ENCODE data around the gene TRIP4. TPM values are rescaled to one million over a fixed set of nuclear protein-coding genes. Genes with fewer than 3 reads are reported as not detected.
"Not testable (repeated sequence)": the region's sequence is repeated elsewhere in the genome, so short reads cannot be mapped to it uniquely, and the experiment has no call there.

Gene TRIP4
- total RNA-seq, 1 donor from 2014 or later = 13.5 TPM

DNA sequence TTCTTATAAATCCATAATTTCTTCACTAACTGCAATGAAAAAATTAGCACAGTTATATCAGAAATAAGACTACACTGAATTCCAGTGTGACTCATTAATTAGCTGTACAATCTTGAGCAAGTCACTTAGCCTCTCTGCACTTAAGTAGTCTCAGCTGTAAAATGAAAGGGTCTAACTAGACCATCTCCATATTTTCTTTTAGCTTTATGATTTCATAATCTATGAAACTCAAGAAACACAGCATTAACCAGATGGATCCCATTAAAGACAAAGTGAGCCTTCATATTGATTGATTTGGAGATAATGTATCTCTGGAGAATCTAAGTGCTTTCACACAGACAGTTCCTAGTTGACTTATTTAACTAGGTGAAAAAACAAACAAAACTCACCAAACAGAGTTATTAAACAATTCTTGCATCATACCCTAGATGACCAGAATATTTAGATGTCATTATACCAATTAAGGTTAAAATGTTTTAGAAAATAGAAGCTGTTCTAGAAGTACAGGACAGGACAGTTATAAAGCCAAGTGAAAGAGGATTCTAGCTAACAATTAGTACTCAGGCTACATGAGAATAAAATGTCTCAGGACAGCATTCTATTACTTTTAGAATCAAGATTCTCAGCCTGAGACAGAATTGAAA is 42.9 kb upstream of the TRIP4 start:
- no peak for DNase-seq
- intact Hi-C loops (cut with micrococcal nuclease) = loop anchor here (10.0 kb wide), 1 partner anchor 130 kb away; no protein-coding TSS in a partner anchor
- H3K27ac ChIP-seq (replicated peaks) = no peak overlapping the region
- H3K4me1 ChIP-seq = peaks cover 34% of the 10 kb centered on the region
- no peaks in the 10 kb centered on the region for H3K9me3 ChIP-seq (replicated peaks)
- H3K27me3 ChIP-seq (ENCODE audit: low read depth) = no peaks in the 10 kb centered on the region
- peaks cover 13% of the 10 kb centered on the region for H3K36me3 ChIP-seq
- no peak overlapping the region for H3K4me3 ChIP-seq
- no peak for TF ChIP-seq CTCF (IDR thresholded peaks at IDR 0.05; ENCODE audit: borderline replicate concordance)

DNA sequence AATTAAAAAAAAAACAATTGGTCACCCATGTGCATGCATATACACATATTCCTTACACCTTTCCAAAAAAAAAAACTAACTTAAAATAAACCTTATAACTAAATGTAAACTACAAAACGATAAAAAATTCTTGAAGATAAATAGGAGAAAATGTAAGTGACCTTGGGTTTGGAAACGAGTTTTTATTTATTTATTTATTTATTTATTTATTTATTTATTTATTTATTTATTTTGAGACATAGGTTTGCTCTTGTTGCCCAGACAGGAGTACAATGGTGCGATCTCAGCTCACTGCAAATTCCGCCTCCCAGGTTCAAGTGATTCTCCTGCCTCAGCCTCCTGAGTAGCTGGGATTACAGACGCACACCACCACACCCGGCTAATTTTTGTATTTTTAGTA is 41.4 kb upstream of the TRIP4 start:
- not testable (repeated sequence) for H3K9me3 ChIP-seq (replicated peaks); H3K27me3 ChIP-seq (ENCODE audit: low read depth); H3K4me3 ChIP-seq; DNase-seq; H3K27ac ChIP-seq (replicated peaks)
- Histone ChIP-seq H3K36me3 (peaks cover 13% of the 10 kb centered on the region), H3K4me1 (peaks cover 42% of the 10 kb centered on the region)
- intact Hi-C loops (cut with micrococcal nuclease) = loop anchor here (10.0 kb wide), 1 partner anchor 131 kb away; no protein-coding TSS in a partner anchor

GRCh38 chr15:64348455-64348854 is 39.2 kb upstream of the TRIP4 start:
- peaks cover 6% of the 10 kb centered on the region for H3K36me3 ChIP-seq
- no peak overlapping the region for H3K4me3 ChIP-seq
- DNase-seq = no peak
- TF ChIP-seq CTCF (IDR thresholded peaks at IDR 0.05; ENCODE audit: borderline replicate concordance) = no peak
- H3K4me1 ChIP-seq = peaks cover 33% of the 10 kb centered on the region
- no peak overlapping the region for H3K27ac ChIP-seq (replicated peaks)
- no peaks in the 10 kb centered on the region for H3K9me3 ChIP-seq (replicated peaks)
- intact Hi-C loops (cut with micrococcal nuclease) = loop anchor here (10.0 kb wide), 1 partner anchor 134 kb away; no protein-coding TSS in a partner anchor
- no peaks in the 10 kb centered on the region for H3K27me3 ChIP-seq (ENCODE audit: low read depth)

DNA sequence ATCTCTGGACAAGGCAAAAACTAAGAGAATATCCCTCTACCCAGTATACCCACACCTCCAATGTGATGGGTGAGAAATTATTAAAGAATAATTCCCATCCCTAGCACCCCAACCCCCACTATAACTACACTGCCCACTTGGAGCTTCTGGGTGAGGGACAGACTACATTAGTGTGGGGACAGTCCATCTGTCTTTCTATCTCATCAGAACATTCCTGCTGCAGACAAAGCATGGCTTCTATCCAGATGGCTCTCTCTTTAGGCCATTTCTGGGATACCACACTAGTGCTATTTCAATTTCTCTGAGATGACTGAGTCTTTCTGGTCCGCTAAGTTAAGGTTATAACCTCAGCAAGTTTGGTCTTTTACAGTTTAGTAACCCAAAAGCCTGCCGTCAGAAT is 38.3 kb upstream of the TRIP4 start:
- TF ChIP-seq CTCF (IDR thresholded peaks at IDR 0.05; ENCODE audit: borderline replicate concordance) = no peak
- intact Hi-C loops (cut with micrococcal nuclease) = loop anchor here (10.0 kb wide), 1 partner anchor 135 kb away; no protein-coding TSS in a partner anchor

DNA sequence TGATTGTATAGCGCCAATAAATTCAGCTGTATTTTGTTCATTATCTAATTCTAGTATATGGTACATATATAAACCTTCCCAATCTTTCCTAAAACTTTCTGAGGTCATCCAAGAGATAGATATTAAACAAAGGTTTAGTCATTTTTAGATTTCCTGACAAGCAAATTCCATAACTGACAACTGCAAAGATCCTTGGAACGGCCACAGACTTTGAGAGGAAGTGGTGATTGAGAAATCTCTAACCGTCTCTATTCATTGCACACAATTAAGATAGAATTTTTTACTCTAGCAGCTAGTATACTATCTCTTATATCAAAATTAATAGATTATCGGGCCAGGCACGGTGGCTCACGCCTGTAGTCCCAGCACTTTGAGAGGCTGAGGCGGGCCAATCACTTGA is 36.4 kb upstream of the TRIP4 start:
- peaks cover 35% of the 10 kb centered on the region for H3K4me1 ChIP-seq
- H3K36me3 ChIP-seq = peaks cover 6% of the 10 kb centered on the region
- TF ChIP-seq CTCF (IDR thresholded peaks at IDR 0.05; ENCODE audit: borderline replicate concordance) = no peak
- H3K27me3 ChIP-seq (ENCODE audit: low read depth) = no peaks in the 10 kb centered on the region
- no peak overlapping the region for H3K4me3 ChIP-seq
- intact Hi-C loops (cut with micrococcal nuclease) = no loop called here
- no peak overlapping the region for H3K27ac ChIP-seq (replicated peaks)
- DNase-seq = no peak
- no peaks in the 10 kb centered on the region for H3K9me3 ChIP-seq (replicated peaks)

More for the DNA sequence above, 38.3 kb upstream of the TRIP4 start:
- Histone ChIP-seq H3K4me1 (peaks cover 28% of the 10 kb centered on the region), H3K27me3 (ENCODE audit: low read depth) (no peaks in the 10 kb centered on the region), H3K9me3 (replicated peaks) (no peaks in the 10 kb centered on the region), H3K4me3 (no peak overlapping the region), H3K27ac (replicated peaks) (no peak overlapping the region), H3K36me3 (peaks cover 6% of the 10 kb centered on the region)
- DNase-seq = no peak

GRCh38 chr15:64354688-64355344 is 32.8 kb upstream of the TRIP4 start:
- DNase-seq = no peak
- no peaks in the 10 kb centered on the region for H3K9me3 ChIP-seq (replicated peaks)
- intact Hi-C loops (cut with micrococcal nuclease) = no loop called here
- H3K36me3 ChIP-seq = no peaks in the 10 kb centered on the region
- H3K27me3 ChIP-seq (ENCODE audit: low read depth) = no peaks in the 10 kb centered on the region
- peak overlapping the region; percentile 93 for H3K4me3 ChIP-seq
- peak overlapping the region; percentile 79 for H3K27ac ChIP-seq (replicated peaks)
- no peak for TF ChIP-seq CTCF (IDR thresholded peaks at IDR 0.05; ENCODE audit: borderline replicate concordance)
- H3K4me1 ChIP-seq = peaks cover 36% of the 10 kb centered on the region
